ENCODE results near the gene EMX1. TPM values are rescaled to one million over a fixed set of nuclear protein-coding genes. Genes with fewer than 3 reads are reported as not detected.
A peak's percentile ranks its signal among the peaks of the same experiment; 100 is the strongest.

Gene EMX1
- total RNA-seq, 4 donors from 2014 or later, result 1.1 to 10.0 (median 3.4) TPM; not detected in 1

DNA sequence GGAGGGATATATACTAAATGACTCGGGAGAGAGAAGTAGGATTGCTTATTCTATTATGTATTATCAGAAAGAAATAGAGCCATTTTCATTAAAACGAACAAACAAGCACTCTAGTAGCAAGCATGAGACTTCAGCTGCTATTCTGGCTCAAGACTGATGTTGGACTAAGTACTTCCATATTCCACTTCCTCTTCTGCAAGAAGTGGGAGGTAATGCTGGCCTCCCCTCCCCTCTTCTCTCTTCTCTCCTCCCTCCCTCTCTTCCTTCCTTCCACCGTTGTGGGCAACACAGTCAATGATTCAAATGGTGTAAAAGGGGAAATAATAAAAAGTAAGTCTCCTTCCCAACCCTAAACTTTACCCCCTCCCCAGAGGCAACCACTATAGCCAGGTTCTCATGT lies 62.6 kb downstream of the EMX1 start:
- H3K27ac ChIP-seq, result no peak overlapping the region
- no peaks in the 10 kb centered on the region for H3K36me3 ChIP-seq
- no peak overlapping the region for H3K4me3 ChIP-seq
- TF ChIP-seq, protein P1, sequence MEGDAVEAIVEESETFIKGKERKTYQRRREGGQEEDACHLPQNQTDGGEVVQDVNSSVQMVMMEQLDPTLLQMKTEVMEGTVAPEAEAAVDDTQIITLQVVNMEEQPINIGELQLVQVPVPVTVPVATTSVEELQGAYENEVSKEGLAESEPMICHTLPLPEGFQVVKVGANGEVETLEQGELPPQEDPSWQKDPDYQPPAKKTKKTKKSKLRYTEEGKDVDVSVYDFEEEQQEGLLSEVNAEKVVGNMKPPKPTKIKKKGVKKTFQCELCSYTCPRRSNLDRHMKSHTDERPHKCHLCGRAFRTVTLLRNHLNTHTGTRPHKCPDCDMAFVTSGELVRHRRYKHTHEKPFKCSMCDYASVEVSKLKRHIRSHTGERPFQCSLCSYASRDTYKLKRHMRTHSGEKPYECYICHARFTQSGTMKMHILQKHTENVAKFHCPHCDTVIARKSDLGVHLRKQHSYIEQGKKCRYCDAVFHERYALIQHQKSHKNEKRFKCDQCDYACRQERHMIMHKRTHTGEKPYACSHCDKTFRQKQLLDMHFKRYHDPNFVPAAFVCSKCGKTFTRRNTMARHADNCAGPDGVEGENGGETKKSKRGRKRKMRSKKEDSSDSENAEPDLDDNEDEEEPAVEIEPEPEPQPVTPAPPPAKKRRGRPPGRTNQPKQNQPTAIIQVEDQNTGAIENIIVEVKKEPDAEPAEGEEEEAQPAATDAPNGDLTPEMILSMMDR (IDR thresholded peaks at IDR 0.05), result no peak
- TF ChIP-seq POLR2A (IDR thresholded peaks at IDR 0.05), result no peak
- H3K27me3 ChIP-seq, result no peaks in the 10 kb centered on the region
- DNase-seq, result no peak
- no peaks in the 10 kb centered on the region for H3K9me3 ChIP-seq
- H3K4me1 ChIP-seq, result peaks cover 0 to 4% (median 0%) of the 10 kb centered on the region in 4 donors

DNA sequence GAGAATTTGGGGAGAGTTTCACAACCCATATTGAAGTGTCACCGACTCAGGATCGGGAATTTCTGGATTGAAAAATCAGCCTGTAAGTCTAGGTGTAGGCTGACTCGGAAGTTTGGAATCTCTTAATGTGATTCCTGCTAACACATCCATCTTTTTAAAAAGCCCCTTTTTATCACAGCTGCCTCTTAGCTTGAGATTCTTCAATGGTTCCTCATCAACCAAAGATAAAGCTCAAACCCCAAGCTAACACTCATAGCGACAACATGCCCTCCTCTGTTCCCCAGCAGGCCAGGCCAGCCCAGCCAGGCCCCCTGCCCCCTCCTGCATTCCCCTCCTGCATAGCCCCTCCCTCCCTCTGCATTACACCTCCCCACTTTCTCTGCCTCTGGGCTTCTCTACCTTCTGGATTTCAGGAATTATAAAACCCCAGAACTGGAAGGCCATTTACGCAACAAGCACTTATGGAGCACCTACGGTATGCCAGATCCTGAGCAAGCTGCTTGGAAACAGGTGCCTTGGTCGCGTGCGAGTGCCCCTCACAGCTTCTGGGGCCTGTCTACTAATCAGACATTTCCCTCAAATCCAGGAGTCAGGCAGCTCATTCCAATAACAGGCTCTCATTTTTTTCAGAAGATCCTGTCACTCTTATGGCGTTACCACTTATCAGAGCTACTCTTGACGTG lies 63.4 kb downstream of the EMX1 start:
- Histone ChIP-seq H3K4me1 (peaks cover 0 to 4% (median 0%) of the 10 kb centered on the region in 4 donors), H3K4me3 (no peak overlapping the region), H3K27me3 (no peaks in the 10 kb centered on the region), H3K27ac (no peak overlapping the region), H3K36me3 (no peaks in the 10 kb centered on the region), H3K9me3 (no peaks in the 10 kb centered on the region)
- TF ChIP-seq, protein P1 (IDR thresholded peaks at IDR 0.05), result no peak
- no peak for TF ChIP-seq POLR2A (IDR thresholded peaks at IDR 0.05)
- peak in 1 of 3 donors; percentile 9 for DNase-seq

DNA sequence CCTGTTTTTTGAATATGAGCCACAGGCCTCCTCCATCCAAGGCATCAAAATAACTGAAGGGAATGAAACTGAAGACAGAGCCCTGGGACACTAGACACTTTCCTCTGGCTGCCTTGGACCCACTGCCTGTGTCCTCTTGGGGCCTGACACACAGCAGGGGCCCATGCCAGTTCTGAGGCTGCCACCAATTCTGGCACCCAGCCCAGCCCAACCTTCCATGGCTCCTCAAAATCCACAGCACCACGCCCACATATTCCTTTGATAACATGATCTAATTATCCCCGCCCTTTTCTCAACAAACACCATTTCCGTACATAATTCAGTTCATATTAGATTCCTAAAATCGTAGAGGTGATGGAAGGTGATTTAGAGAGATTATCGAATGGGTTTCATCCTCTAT lies 64.2 kb downstream of the EMX1 start:
- no peaks in the 10 kb centered on the region for H3K27me3 ChIP-seq
- no peak for TF ChIP-seq POLR2A (IDR thresholded peaks at IDR 0.05)
- TF ChIP-seq, protein P1 (IDR thresholded peaks at IDR 0.05), result no peak
- DNase-seq, result peak in 1 of 3 donors; percentile 60

DNA sequence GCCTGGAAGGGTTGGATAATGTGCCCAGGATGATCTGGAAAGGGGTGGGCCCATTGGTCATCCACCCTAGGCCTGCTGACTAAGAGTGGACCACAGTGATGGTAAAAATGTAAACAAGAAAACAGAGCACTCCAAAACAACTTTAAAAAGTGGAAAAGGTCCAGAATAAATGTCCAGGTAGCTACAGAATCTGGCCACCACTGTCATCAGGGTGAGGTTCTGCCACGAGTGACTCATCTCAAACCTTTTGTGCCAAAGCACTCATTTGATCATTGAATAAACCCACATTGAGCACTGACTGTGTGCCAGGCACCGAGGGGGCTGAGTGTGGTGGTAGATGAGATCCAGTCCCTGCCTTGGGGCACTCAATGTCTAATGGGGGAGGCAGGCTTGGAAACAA lies 64.9 kb downstream of the EMX1 start:
- H3K27me3 ChIP-seq, result no peaks in the 10 kb centered on the region
- H3K36me3 ChIP-seq, result peaks cover 0 to 7% (median 0%) of the 10 kb centered on the region in 3 donors
- DNase-seq, result no peak
- H3K4me1 ChIP-seq, result peaks cover 0 to 4% (median 0%) of the 10 kb centered on the region in 4 donors
- no peak overlapping the region for H3K4me3 ChIP-seq
- no peaks in the 10 kb centered on the region for H3K9me3 ChIP-seq
- TF ChIP-seq, protein P1 (IDR thresholded peaks at IDR 0.05), result no peak
- TF ChIP-seq POLR2A (IDR thresholded peaks at IDR 0.05), result no peak
- no peak overlapping the region for H3K27ac ChIP-seq

More for the DNA sequence above, 64.2 kb downstream of the EMX1 start:
- no peaks in the 10 kb centered on the region for H3K9me3 ChIP-seq
- H3K36me3 ChIP-seq, result peaks cover 0 to under 1% (median 0%) of the 10 kb centered on the region in 3 donors
- no peak overlapping the region for H3K27ac ChIP-seq
- H3K4me1 ChIP-seq, result peaks cover 0 to 4% (median 0%) of the 10 kb centered on the region in 4 donors
- no peak overlapping the region for H3K4me3 ChIP-seq

DNA sequence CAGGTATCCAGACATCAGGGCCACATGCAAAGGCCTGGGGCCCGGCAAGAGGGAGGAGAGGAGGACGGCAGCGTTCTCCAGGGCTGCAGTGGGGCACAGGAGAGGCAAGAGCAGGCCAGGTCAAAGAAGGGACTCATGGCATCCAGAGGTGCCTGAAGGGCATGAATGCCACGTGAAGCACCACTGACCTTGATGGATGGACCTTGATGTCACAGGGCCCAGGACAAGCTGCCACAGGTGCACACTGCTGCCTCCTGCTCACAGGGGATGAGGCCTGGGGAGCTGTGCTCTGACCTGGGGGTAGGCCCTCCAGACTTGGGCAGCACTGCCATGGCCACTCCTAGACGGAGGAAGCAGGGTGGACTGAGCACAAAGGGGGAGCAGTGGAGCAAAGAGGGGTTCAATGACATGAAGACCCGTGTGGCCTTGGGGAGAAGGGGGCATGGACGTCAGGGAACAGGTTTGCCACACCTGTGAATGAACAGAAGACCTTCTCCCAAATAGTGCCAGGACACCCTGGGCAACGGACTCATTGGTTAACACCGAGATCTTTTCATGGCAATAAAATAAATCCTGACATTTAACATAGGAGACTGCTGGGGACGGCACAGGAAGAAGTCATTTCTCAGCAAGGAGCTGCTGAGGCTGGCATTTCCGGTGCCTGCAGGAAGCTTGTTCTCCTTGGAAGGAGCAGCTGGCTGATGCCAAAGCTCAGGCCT lies 65.6 kb downstream of the EMX1 start:
- Histone ChIP-seq H3K4me1 (peaks cover 0 to 4% (median 0%) of the 10 kb centered on the region in 4 donors), H3K4me3 (no peak overlapping the region), H3K36me3 (peaks cover 0 to 14% (median 0%) of the 10 kb centered on the region in 3 donors), H3K27ac (no peak overlapping the region), H3K9me3 (no peaks in the 10 kb centered on the region), H3K27me3 (no peaks in the 10 kb centered on the region)
- DNase-seq, result peak in 1 of 3 donors; percentile 31
- no peak for TF ChIP-seq POLR2A (IDR thresholded peaks at IDR 0.05)
- TF ChIP-seq, protein P1 (IDR thresholded peaks at IDR 0.05), result no peak

Data from Peyer's patch (tissue), 4 donors.